ENCODE results near the gene IL1RAPL1.

DNA sequence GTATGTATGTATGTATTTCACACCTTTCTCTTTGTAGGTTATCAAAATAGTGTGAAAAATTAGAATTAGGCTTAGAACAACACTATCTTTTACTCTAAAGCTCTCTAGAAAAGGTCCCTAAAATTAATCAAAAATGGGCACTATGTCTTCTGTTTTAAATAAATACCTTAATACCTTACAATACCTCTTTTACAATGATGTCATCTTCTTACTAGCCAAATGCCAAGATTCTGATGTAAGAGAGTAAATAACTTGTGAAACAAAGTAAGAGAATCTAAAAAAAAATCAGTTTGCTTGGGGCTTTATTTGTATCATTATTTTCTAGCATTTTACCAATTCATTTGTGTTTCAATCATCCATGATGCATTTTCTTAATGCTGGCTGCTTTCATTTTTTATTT lies 1225.9 kb downstream of the IL1RAPL1 start:
- TF ChIP-seq, protein P1, sequence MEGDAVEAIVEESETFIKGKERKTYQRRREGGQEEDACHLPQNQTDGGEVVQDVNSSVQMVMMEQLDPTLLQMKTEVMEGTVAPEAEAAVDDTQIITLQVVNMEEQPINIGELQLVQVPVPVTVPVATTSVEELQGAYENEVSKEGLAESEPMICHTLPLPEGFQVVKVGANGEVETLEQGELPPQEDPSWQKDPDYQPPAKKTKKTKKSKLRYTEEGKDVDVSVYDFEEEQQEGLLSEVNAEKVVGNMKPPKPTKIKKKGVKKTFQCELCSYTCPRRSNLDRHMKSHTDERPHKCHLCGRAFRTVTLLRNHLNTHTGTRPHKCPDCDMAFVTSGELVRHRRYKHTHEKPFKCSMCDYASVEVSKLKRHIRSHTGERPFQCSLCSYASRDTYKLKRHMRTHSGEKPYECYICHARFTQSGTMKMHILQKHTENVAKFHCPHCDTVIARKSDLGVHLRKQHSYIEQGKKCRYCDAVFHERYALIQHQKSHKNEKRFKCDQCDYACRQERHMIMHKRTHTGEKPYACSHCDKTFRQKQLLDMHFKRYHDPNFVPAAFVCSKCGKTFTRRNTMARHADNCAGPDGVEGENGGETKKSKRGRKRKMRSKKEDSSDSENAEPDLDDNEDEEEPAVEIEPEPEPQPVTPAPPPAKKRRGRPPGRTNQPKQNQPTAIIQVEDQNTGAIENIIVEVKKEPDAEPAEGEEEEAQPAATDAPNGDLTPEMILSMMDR (IDR thresholded peaks at IDR 0.05) = no peak
- TF ChIP-seq ZFX (IDR thresholded peaks at IDR 0.05; ENCODE audit: borderline replicate concordance) = no peak
